PC-9 (cell line): ENCODE results near the gene POLR2A. TPM values are rescaled to one million over a fixed set of nuclear protein-coding genes. Genes with fewer than 3 reads are reported as not detected.

Experiments
- BruUV-seq: library from RNA; stranded (reverse); fragments of 400-500 nt; replicated peaks from 2 replicates; lab custom pipeline; 2021; lab: Mats Ljungman, UMichigan
- CTCF ChIA-PET: fragments of 300-600 bp; sonication (Branson Sonifier 250); formaldehyde crosslinking; loops from one replicate; lab custom pipeline; 2022; ENCODE audit warnings: antibody characterized with exemption; lab: Charles Lee
- POLR2A ChIA-PET: fragments of 300-600 bp; sonication (Branson Sonifier 250); formaldehyde crosslinking; loops from one replicate; lab custom pipeline; 2022; ENCODE audit warnings: antibody characterized with exemption; ENCODE audit not compliant: unreplicated experiment; lab: Charles Lee
- DNase-seq, 2 experiments: peaks; one replicate each; pipeline versions ENCODE4 v3.0.0 to v3.0.0-alpha.2; 2015 to 2022; ENCODE audit warnings: mixed read lengths in 1 of 2
- H2AFZ ChIP-seq: fragments of 200-600 bp; sonication (generic); 2 replicates; pipeline ENCODE4 v1.8.1; 2017; ENCODE audit warnings: antibody characterized with exemption
- H3F3A ChIP-seq: fragments of 200-600 bp; sonication (generic); 2 replicates; pipeline ENCODE4 v1.8.1; 2017; ENCODE audit warnings: antibody characterized with exemption, mild to moderate bottlenecking, low read depth; ENCODE audit not compliant: insufficient read depth
- H3K27ac ChIP-seq: fragments of 200-600 bp; sonication (generic); 2 replicates; pipeline ENCODE4 v1.6.1; 2016; ENCODE audit warnings: mixed run types
- H3K27me3 ChIP-seq: fragments of 200-600 bp; sonication (generic); 2 replicates; pipeline ENCODE4 v1.6.1; 2016; ENCODE audit warnings: low read depth, mixed run types; ENCODE audit not compliant: insufficient read depth
- H3K36me3 ChIP-seq: fragments of 200-600 bp; sonication (generic); 2 replicates; pipeline ENCODE4 v1.6.1; 2016; ENCODE audit warnings: low read depth, mixed run types
- H3K4me1 ChIP-seq: fragments of 200-600 bp; sonication (generic); replicated peaks from 2 replicates; pipeline ENCODE4 v1.6.1; 2016; ENCODE audit warnings: mixed run types; ENCODE audit not compliant: insufficient read depth
- H3K4me2 ChIP-seq: fragments of 200-600 bp; sonication (generic); 2 replicates; pipeline ENCODE4 v1.6.1; 2017; ENCODE audit warnings: mixed run types
- H3K4me3 ChIP-seq: fragments of 200-600 bp; sonication (generic); 2 replicates; pipeline ENCODE4 v1.6.1; 2016; ENCODE audit warnings: mixed run types
- H3K79me2 ChIP-seq: fragments of 200-600 bp; sonication (generic); 2 replicates; pipeline ENCODE4 v1.6.1; 2017; ENCODE audit warnings: low read depth, mixed run types
- H3K9me2 ChIP-seq: fragments of 200-600 bp; sonication (generic); 2 replicates; pipeline ENCODE4 v1.8.1; 2017; ENCODE audit warnings: mild to moderate bottlenecking; ENCODE audit not compliant: insufficient read depth
- H3K9me3 ChIP-seq: fragments of 200-600 bp; sonication (generic); 2 replicates; pipeline ENCODE4 v1.8.1; 2016; ENCODE audit warnings: low read depth; ENCODE audit not compliant: insufficient read depth
- H4K20me1 ChIP-seq: fragments of 200-600 bp; sonication (generic); 2 replicates; pipeline ENCODE4 v1.8.1; 2017; ENCODE audit not compliant: insufficient read depth
- CTCF ChIP-seq: fragments of 200-600 bp; sonication (generic); conservative IDR thresholded peaks from 2 replicates; pipeline ENCODE4 v1.6.1; 2017; ENCODE audit warnings: mixed run types, antibody characterized with exemption, mild to moderate bottlenecking, moderate library complexity
- EZH2 ChIP-seq: fragments of 200-600 bp; sonication (generic); IDR thresholded peaks from 2 replicates; pipeline ENCODE4 v1.8.0; 2017; ENCODE audit warnings: antibody characterized with exemption, low read depth
- intact Hi-C: fragments of 100-400 bp; cut with micrococcal nuclease; formaldehyde crosslinking; loops from one replicate; pipeline ENCODE4 v1.10.0; 2022; ENCODE audit not compliant: unreplicated experiment
- total RNA-seq: library from RNA; stranded (reverse); gene quantifications from 2 replicates; pipeline ENCODE4 v1.2.3, GENCODE V29; 2021

Gene POLR2A
- total RNA-seq, 1 experiment from 2014 or later, result 149 TPM

DNA sequence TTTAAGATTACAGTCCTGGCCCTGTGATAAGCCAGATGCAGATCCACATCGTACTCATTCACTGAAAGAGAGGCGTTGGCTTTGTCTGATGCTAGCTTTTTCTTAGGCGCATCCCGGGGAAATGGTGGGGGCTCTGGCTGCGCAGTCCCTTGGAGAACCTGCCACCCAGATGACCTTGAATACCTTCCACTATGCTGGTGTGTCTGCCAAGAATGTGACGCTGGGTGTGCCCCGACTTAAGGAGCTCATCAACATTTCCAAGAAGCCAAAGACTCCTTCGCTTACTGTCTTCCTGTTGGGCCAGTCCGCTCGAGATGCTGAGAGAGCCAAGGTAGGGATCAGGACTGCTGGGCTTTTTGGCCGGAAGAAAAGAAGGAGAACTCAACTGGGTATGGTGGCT lies 24.0 kb downstream of the POLR2A start:
- ChIA-PET POLR2A (interaction anchor here (0.7 kb wide), 1 partner anchor 11 kb away, joined by 8 read pairs; no protein-coding TSS in a partner anchor), CTCF (interaction anchor here (1.0 kb wide), 1 partner anchor 152 kb away, joined by 3 read pairs; no protein-coding TSS in a partner anchor)
- Histone ChIP-seq H3K4me1 (no peaks in the 10 kb centered on the region), H3K9me2 (no peaks in the 10 kb centered on the region), H3K79me2 (no peaks in the 10 kb centered on the region), H3F3A (peaks cover 5% of the 10 kb centered on the region; the same call in 1 of the 2 replicates), H3K36me3 (peaks cover 8% of the 10 kb centered on the region; the same call in 1 of the 2 replicates), H3K27me3 (no peaks in the 10 kb centered on the region), H2AFZ (no peak overlapping the region), H3K4me2 (no peak overlapping the region), H3K27ac (no peak overlapping the region), H3K9me3 (no peaks in the 10 kb centered on the region), H4K20me1 (no peaks in the 10 kb centered on the region), H3K4me3 (no peak overlapping the region)
- intact Hi-C loops, result no loop called here
- TF ChIP-seq CTCF (no peak), EZH2 (no peak)
- no TSS peak for BruUV-seq
- no peak for DNase-seq

DNA sequence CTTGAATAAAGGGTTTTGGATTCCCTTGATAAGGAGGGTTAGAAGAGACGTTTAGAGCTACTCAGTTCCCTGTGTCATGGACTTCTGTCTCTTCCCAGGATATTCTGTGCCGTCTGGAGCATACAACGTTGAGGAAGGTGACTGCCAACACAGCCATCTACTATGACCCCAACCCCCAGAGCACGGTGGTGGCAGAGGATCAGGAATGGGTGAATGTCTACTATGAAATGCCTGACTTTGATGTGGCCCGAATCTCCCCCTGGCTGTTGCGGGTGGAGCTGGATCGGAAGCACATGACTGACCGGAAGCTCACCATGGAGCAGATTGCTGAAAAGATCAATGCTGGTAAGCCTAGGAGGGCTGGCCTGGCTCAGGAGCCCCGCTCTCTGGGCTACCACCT lies 24.7 kb downstream of the POLR2A start:
- H3K9me3 ChIP-seq, result no peaks in the 10 kb centered on the region
- no peak overlapping the region for H3K4me2 ChIP-seq
- H2AFZ ChIP-seq, result no peak overlapping the region
- intact Hi-C loops, result no loop called here
- no peaks in the 10 kb centered on the region for H4K20me1 ChIP-seq
- DNase-seq, result no peak
- BruUV-seq, result no TSS peak
- no peaks in the 10 kb centered on the region for H3K4me1 ChIP-seq
- H3K4me3 ChIP-seq, result no peak overlapping the region
- peaks cover 8% of the 10 kb centered on the region; the same call in 1 of the 2 replicates for H3K36me3 ChIP-seq
- no peaks in the 10 kb centered on the region for H3K27me3 ChIP-seq
- H3K9me2 ChIP-seq, result no peaks in the 10 kb centered on the region
- POLR2A ChIA-PET, result no interaction called here
- H3K79me2 ChIP-seq, result no peaks in the 10 kb centered on the region
- no peak overlapping the region for H3K27ac ChIP-seq
- peaks cover 5% of the 10 kb centered on the region; the same call in 1 of the 2 replicates for H3F3A ChIP-seq
- CTCF ChIA-PET, result no interaction called here
- TF ChIP-seq CTCF, result no peak
- no peak for TF ChIP-seq EZH2

DNA sequence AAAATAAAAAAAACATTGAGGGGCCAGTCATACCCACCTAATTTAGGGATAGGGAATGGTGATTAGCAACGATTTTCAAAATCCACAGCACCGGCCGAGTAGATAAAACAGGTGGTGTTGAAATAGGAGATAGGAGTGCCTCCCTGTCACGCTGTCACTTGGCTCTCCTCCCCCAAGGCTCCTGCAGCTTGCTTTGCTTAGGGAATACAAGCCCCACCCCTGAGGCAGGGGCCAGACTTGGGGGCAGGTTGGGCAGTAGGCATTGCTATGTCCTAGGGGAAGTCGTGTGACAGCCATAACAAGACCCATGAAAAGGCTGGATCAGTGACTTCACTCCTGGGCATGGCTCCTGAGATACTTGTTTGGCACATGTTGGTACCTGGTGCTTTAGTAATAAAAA lies 25.8 kb downstream of the POLR2A start:
- POLR2A ChIA-PET, result no interaction called here
- TF ChIP-seq EZH2 (no peak), CTCF (no peak)
- Histone ChIP-seq H4K20me1 (no peaks in the 10 kb centered on the region), H3K4me3 (no peak overlapping the region), H3K79me2 (no peaks in the 10 kb centered on the region), H3K9me2 (no peaks in the 10 kb centered on the region), H2AFZ (no peak overlapping the region), H3K36me3 (peaks cover 8% of the 10 kb centered on the region; the same call in 1 of the 2 replicates), H3K27ac (no peak overlapping the region), H3K4me1 (no peaks in the 10 kb centered on the region), H3K4me2 (no peak overlapping the region), H3K27me3 (no peaks in the 10 kb centered on the region), H3K9me3 (no peaks in the 10 kb centered on the region), H3F3A (peaks cover 5% of the 10 kb centered on the region; the same call in 1 of the 2 replicates)
- intact Hi-C loops, result loop anchor here (5.0 kb wide), 1 partner anchor 177 kb away; the partner anchor contains the start of genes TP53 and WRAP53
- no peak for DNase-seq
- CTCF ChIA-PET, result no interaction called here
- BruUV-seq, result no TSS peak
